Progenitor cell of endocrine pancreas (in vitro differentiated cells): ENCODE results near the gene DENND6B. TPM values are rescaled to one million over a fixed set of nuclear protein-coding genes. Genes with fewer than 3 reads are reported as not detected.

Experiments used
- DNase-seq: peaks from one replicate; pipeline ENCODE4 v3.0.0; 2021; ENCODE audit warnings: low spot score; ENCODE audit not compliant: unreplicated experiment
- H3K27ac Mint-ChIP-seq: 2 replicates; pipeline ENCODE4 v1.8.0; 2021; ENCODE audit warnings: mild to moderate bottlenecking, moderate library complexity, mixed read lengths
- H3K27me3 Mint-ChIP-seq: 2 replicates; pipeline ENCODE4 v1.8.0; 2021; ENCODE audit warnings: mixed read lengths
- H3K36me3 Mint-ChIP-seq: 2 replicates; pipeline ENCODE4 v1.8.0; 2022; ENCODE audit warnings: mixed read lengths; ENCODE audit not compliant: insufficient read depth
- H3K4me1 Mint-ChIP-seq: 2 replicates; pipeline ENCODE4 v1.8.0; 2021; ENCODE audit warnings: low read depth, mixed read lengths
- H3K4me3 Mint-ChIP-seq: 2 replicates; pipeline ENCODE4 v1.8.0; 2021; ENCODE audit warnings: low read depth, mild to moderate bottlenecking, moderate library complexity, mixed read lengths
- H3K9me3 Mint-ChIP-seq: 2 replicates; pipeline ENCODE4 v1.8.0; 2021; ENCODE audit warnings: low read depth, mixed read lengths
- CTCF ChIP-seq: fragments of 200-600 bp; sonication (generic); IDR thresholded peaks from one replicate; pipeline ENCODE4 v1.5.0; 2021; ENCODE audit warnings: antibody characterized with exemption, mild to moderate bottlenecking; ENCODE audit not compliant: unreplicated experiment
- total RNA-seq: library from RNA; stranded (reverse); gene quantifications from 2 replicates; pipeline ENCODE4 v1.2.1, GENCODE V29; 2021

Gene DENND6B
- total RNA-seq, 1 donor from 2014 or later = 36.4 TPM

DNA sequence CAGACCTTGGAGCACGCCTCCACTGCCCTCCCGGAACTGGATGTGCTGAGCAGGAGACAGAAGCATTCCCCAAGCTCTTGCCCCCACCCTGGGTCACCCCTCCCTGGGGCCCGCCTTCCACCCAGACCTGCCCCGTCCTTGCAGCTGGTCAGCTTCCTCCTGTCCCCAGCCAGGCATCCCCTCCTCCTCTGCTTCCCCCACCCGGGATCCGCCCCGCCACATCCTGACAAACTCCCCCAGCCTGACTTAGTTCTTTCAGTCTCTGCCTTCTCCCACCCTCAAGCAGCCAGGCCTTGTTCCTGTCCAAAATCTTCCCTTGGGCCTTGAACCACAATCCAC, 18.2 kb downstream of the DENND6B start:
- peaks cover 17% of the 10 kb centered on the region for H3K4me1 Mint-ChIP-seq
- H3K36me3 Mint-ChIP-seq = peaks cover 1% of the 10 kb centered on the region
- H3K4me3 Mint-ChIP-seq = peak overlapping the region; percentile 64
- H3K9me3 Mint-ChIP-seq = no peaks in the 10 kb centered on the region
- TF ChIP-seq CTCF = no peak
- H3K27me3 Mint-ChIP-seq = no peaks in the 10 kb centered on the region
- no peak for DNase-seq
- peak overlapping the region; percentile 25 for H3K27ac Mint-ChIP-seq

DNA sequence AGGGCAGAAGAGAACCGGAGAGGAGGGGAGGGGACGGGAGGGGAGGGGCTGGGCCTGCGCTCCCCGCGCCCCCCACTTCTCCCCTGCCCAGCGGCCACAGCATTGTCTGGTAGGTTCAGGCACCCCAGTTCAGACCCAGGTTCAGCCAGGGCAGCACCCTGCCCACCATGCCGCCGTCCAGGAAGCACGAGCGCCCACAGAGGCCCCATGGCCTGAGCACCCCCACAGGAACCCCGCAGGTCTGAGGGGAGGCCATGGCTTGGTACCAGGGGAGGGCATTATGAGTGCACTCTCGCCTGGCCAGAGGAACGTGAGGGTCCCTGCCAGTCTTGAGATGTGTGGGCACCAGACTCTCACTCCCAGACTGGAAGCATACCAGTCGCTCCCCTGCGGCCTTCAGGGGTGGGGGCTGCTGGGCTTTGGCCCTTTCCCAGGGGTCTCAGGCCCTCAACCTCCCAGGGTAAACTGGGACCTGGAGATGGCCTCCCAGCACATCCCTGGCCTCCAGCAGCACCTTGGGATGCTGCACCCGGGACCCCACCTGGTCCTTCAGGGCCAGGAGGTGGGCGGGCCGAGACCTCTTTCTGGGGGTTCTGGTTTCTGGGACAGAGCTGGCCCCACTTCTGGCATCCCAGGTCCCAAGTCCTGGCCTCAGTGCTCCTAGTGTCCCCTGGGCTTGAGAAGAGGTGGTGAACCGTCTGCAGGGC, 18.8 kb downstream of the DENND6B start:
- H3K27me3 Mint-ChIP-seq = no peaks in the 10 kb centered on the region
- H3K9me3 Mint-ChIP-seq = no peaks in the 10 kb centered on the region
- H3K4me1 Mint-ChIP-seq = peaks cover 17% of the 10 kb centered on the region
- no peak for TF ChIP-seq CTCF
- no peak for DNase-seq
- H3K36me3 Mint-ChIP-seq = peaks cover 1% of the 10 kb centered on the region
- H3K27ac Mint-ChIP-seq = no peak overlapping the region
- H3K4me3 Mint-ChIP-seq = peak overlapping the region; percentile 58

DNA sequence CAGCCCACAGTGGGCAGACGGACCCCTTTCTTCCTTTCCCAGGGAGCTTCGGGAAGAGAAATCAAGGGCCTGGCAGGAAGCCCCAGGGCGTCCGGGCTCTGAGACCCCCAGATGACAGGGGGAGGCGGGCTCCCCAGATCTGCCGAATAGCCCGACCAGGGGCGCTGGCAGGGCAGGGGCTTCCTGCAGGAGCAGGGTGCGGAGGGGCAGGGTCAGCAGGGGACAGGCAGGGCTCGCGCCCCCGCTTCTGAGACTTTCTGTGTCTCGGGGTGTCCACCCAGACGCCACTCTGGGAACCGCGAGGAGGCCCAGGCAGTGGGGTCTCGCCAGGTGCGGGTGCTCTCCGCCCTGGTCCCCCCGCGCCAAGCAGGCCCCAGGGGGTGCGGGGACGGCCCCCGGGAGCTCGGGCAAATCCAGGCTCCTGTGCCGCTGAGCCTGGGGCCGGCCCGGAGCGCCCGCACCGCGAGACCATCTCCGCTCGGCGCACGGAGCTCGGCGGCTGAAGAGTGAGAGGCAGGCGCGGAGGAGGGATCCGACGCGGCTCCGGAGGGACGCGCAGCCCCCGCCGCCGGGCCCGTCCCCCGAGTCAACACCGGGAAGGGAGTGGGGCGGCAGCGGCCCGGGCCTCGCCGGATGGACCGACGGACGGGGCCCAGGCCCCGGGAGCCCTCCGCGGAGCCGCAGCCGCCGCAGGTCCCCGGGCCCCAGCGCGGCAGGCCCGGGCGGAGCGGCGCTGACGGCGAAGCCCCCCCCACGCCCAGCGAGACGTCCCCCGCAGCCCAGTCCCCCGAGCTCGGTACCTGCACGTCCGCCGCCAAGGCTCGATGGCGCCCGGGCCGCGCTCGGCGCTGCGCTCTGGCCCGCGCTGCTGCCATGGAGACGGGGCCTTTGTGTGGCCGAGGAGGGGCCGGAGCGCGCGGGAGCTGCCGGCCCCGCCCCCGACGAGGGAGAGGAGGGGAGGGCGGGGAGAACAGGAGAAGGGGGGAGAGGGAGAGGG, 19.8 kb downstream of the DENND6B start, which contains the start of gene PLXNB2:
TSS of gene PLXNB2 (minus strand) at position 894 of the 997 bp plus-strand sequence. CDS start 17,062 bp downstream, outside the sequence.
- Mint-ChIP-seq H3K36me3 (peaks cover 1% of the 10 kb centered on the region), H3K9me3 (no peaks in the 10 kb centered on the region), H3K27me3 (no peaks in the 10 kb centered on the region), H3K4me1 (peaks cover 17% of the 10 kb centered on the region), H3K27ac (no peak within 1 kb of the TSS), H3K4me3 (peak within 1 kb of the TSS; percentile 88)
- peak; percentile 70 for DNase-seq
- TF ChIP-seq CTCF = no peak

- Mint-ChIP-seq H3K4me3 (peak overlapping the region; percentile 88), H3K9me3 (no peaks in the 10 kb centered on the region)
- DNase-seq = no peak
These were observed 20.8 kb downstream of the DENND6B start for GRCh38 chr22:50305923-50306566.

More at GRCh38 chr22:50305923-50306566, 20.8 kb downstream of the DENND6B start:
- Mint-ChIP-seq H3K27me3 (no peaks in the 10 kb centered on the region), H3K4me1 (peaks cover 17% of the 10 kb centered on the region), H3K27ac (peak overlapping the region; percentile 93), H3K36me3 (no peaks in the 10 kb centered on the region)
- no peak for TF ChIP-seq CTCF
